B cell (primary cell): ENCODE measurements around the gene PGAP3. TPM values are rescaled to one million over a fixed set of nuclear protein-coding genes. Genes with fewer than 3 reads are reported as not detected.

Experiments used
- ATAC-seq: fragments of 200-7000 bp; cut with Tn5 transposase; one replicate; pipeline ENCODE4 v1.10.0; 2021; ENCODE audit warnings: low read depth, mild to moderate bottlenecking, moderate number of reproducible peaks, moderate library complexity
- CTCF ChIA-PET: fragments of 350-600 bp; sonication (Branson Sonifier 250); formaldehyde crosslinking; loops from one replicate; lab custom pipeline; 2021; ENCODE audit warnings: antibody characterized with exemption, inconsistent platforms; lab: Charles Lee
- POLR2A ChIA-PET: fragments of 350-600 bp; sonication (Branson Sonifier 250); formaldehyde crosslinking; loops from one replicate; lab custom pipeline; 2021; ENCODE audit warnings: antibody characterized with exemption; lab: Charles Lee
- DNase-seq: peaks from one replicate; pipeline ENCODE4 v3.0.0; 2013
- H2AFZ ChIP-seq: 2 replicates; pipeline ENCODE4 v1.6.1; 2012; ENCODE audit warnings: mild to moderate bottlenecking, low read depth, low read length; ENCODE audit not compliant: insufficient read depth, poor library complexity, severe bottlenecking
- H3K27ac ChIP-seq, 2 donors: 1 replicate in 1 of 2; 2 replicates in 1 of 2; pipeline ENCODE4 v1.5.1; 2012 to 2013; ENCODE audit warnings: low read length in 2 of 2, mild to moderate bottlenecking in 2 of 2, moderate library complexity in 1 of 2
- H3K27me3 ChIP-seq, 4 experiments: fragments of 200-600 bp in 1 of 4; sonication (generic) in 1 of 4; replicated peaks in 1 of 4; 1 replicate in 2 of 4; 2 replicates in 2 of 4; pipeline versions ENCODE4 v1.6.1 to v1.7.0; 2013 to 2016; ENCODE audit warnings: low read length in 3 of 4, mild to moderate bottlenecking in 2 of 4, mixed read lengths in 1 of 4, moderate library complexity in 1 of 4; ENCODE audit not compliant: insufficient read depth in 4 of 4, control insufficient read depth in 3 of 4; ENCODE audit errors: control extremely low read depth in 1 of 4
- H3K36me3 ChIP-seq, 2 experiments: replicated peaks in 1 of 2; 1 replicate in 1 of 2; 2 replicates in 1 of 2; pipeline versions ENCODE4 v1.6.1 to v1.7.1; 2013; ENCODE audit warnings: low read length in 1 of 2; ENCODE audit not compliant: insufficient read depth in 2 of 2, control insufficient read depth in 1 of 2; ENCODE audit errors: control extremely low read depth in 1 of 2, extremely low read depth in 1 of 2
- H3K4me1 ChIP-seq, 2 donors: fragments of 200-600 bp in 1 of 2; sonication (generic) in 1 of 2; 1 replicate in 1 of 2; 2 replicates in 1 of 2; pipeline versions ENCODE4 v1.5.1 to v1.6.1; 2013 to 2017; ENCODE audit warnings: low read length in 2 of 2; ENCODE audit not compliant: control insufficient read depth in 2 of 2, insufficient read depth in 2 of 2
- H3K4me2 ChIP-seq: replicated peaks from 2 replicates; pipeline ENCODE3; 2012; ENCODE audit warnings: mild to moderate bottlenecking, low read depth, low read length; ENCODE audit not compliant: poor library complexity, severe bottlenecking
- H3K4me3 ChIP-seq, 5 experiments: fragments of 200-600 bp in 1 of 5; sonication (generic) in 1 of 5; 1 replicate in 3 of 5; 2 replicates in 2 of 5; pipeline versions ENCODE4 v1.5.1 to v1.7.0; 2011 to 2016; ENCODE audit warnings: low read length in 4 of 5, mild to moderate bottlenecking in 4 of 5, low read depth in 2 of 5, control low read depth in 1 of 5, moderate library complexity in 1 of 5; ENCODE audit not compliant: insufficient read depth in 1 of 5; ENCODE audit errors: control extremely low read depth in 1 of 5, extremely low read depth in 1 of 5
- H3K79me2 ChIP-seq: fragments of 200-600 bp; sonication (generic); one replicate; pipeline ENCODE4 v1.6.0; 2016; ENCODE audit warnings: low read length; ENCODE audit not compliant: control insufficient read depth, insufficient read depth
- H3K9ac ChIP-seq: fragments of 200-600 bp; sonication (generic); 2 replicates; pipeline ENCODE4 v1.6.1; 2017; ENCODE audit warnings: mild to moderate bottlenecking, low read length, moderate library complexity
- H3K9me3 ChIP-seq, 3 donors: one replicate each; pipeline versions ENCODE4 v1.6.1 to v1.7.1; 2013; ENCODE audit warnings: low read length in 2 of 3; ENCODE audit not compliant: control insufficient read depth in 2 of 3, insufficient read depth in 1 of 3; ENCODE audit errors: control extremely low read depth in 1 of 3
- H4K20me1 ChIP-seq: 2 replicates; pipeline ENCODE4 v1.6.0; 2012; ENCODE audit warnings: mild to moderate bottlenecking, low read length; ENCODE audit not compliant: insufficient read depth, control insufficient read depth, poor library complexity, severe bottlenecking
- H3K27ac Mint-ChIP-seq: one replicate; pipeline ENCODE4 v1.8.0; 2021; ENCODE audit warnings: mixed read lengths
- H3K27me3 Mint-ChIP-seq: one replicate; pipeline ENCODE4 v1.8.0; 2021; ENCODE audit warnings: mixed read lengths
- H3K4me1 Mint-ChIP-seq: one replicate; pipeline ENCODE4 v1.8.0; 2021; ENCODE audit warnings: mixed read lengths
- H3K4me3 Mint-ChIP-seq: one replicate; pipeline ENCODE4 v1.8.0; 2021; ENCODE audit warnings: mixed read lengths
- H3K9me3 Mint-ChIP-seq: one replicate; pipeline ENCODE4 v1.8.0; 2022; ENCODE audit warnings: mixed read lengths; ENCODE audit not compliant: insufficient read depth
- CTCF ChIP-seq: fragments of 200-600 bp; IDR thresholded peaks from one replicate; pipeline ENCODE4 v1.8.0; 2022; ENCODE audit warnings: antibody characterized with exemption, mild to moderate bottlenecking
- EZH2 ChIP-seq: IDR thresholded peaks from 2 replicates; pipeline ENCODE4 v1.6.1; 2012; ENCODE audit warnings: borderline replicate concordance, low read depth, mild to moderate bottlenecking, moderate library complexity, low read length; ENCODE audit not compliant: insufficient read depth, poor library complexity, severe bottlenecking
- WGBS: methylation state at CpG from one replicate; pipeline ENCODE4 v1.1.5; 2013; ENCODE audit warnings: missing lambda C conversion rate; ENCODE audit not compliant: insufficient coverage; 5-methylcytosine and 5-hydroxymethylcytosine counted together
- intact Hi-C: fragments of 100-400 bp; cut with micrococcal nuclease; formaldehyde crosslinking; loops from one replicate; pipeline ENCODE4 v1.10.0; 2022
- polyA plus RNA-seq: library from polyadenylated mRNA; depleted of rRNA; stranded (reverse); fragments of >200 nt; gene quantifications from 2 replicates; pipeline ENCODE4 v1.2.3, GENCODE V29; 2012
- total RNA-seq, 2 donors: library from RNA; stranded (reverse); fragments of 120-200 nt in 1 of 2; gene quantifications; 1 replicate in 1 of 2; 2 replicates in 1 of 2; pipeline versions ENCODE4 v1.2.3 to v1.2.4, GENCODE V29; 2013 to 2022

Gene PGAP3
- total and polyA plus RNA-seq, 2 donors (not counting 1 experiment from before 2014, with no cell fraction given): 27.4 to 34.3 TPM

GRCh38 chr17:39709319-39709997, 21.6 kb upstream of the PGAP3 start:
- peaks cover 12 to 19% of the 10 kb centered on the region in 2 donors for H3K4me1 ChIP-seq
- no peaks in the 10 kb centered on the region for H3K36me3 ChIP-seq
- no peak overlapping the region for H3K4me3 ChIP-seq
- H3K27ac ChIP-seq: no peak overlapping the region
- no peaks in the 10 kb centered on the region for H4K20me1 ChIP-seq
- no peaks in the 10 kb centered on the region for H3K79me2 ChIP-seq
- H3K9me3 Mint-ChIP-seq: no peaks in the 10 kb centered on the region
- H3K4me1 Mint-ChIP-seq: peaks cover 9% of the 10 kb centered on the region
- H3K9me3 ChIP-seq: no peaks in the 10 kb centered on the region
- ChIA-PET CTCF (no interaction called here), POLR2A (no interaction called here)
- H3K9ac ChIP-seq: no peak overlapping the region
- H3K27me3 Mint-ChIP-seq: no peaks in the 10 kb centered on the region
- no peak for DNase-seq
- H3K27me3 ChIP-seq: no peaks in the 10 kb centered on the region
- no peak for ATAC-seq
- no peak overlapping the region for H3K4me3 Mint-ChIP-seq
- WGBS: 65% methylated on average over 12 of the region's 14 CpGs
- intact Hi-C loops: no loop called here
- no peak overlapping the region for H3K4me2 ChIP-seq
- H2AFZ ChIP-seq: no peak overlapping the region
- no peak for TF ChIP-seq EZH2
- TF ChIP-seq CTCF: no peak
- H3K27ac Mint-ChIP-seq: no peak overlapping the region

- Histone ChIP-seq H3K9ac (no peak overlapping the region), H3K4me2 (peak overlapping the region; percentile 37), H3K36me3 (no peaks in the 10 kb centered on the region), H2AFZ (no peak overlapping the region), H4K20me1 (no peaks in the 10 kb centered on the region), H3K27ac (no peak overlapping the region), H3K4me1 (peaks cover 12 to 19% of the 10 kb centered on the region in 2 donors), H3K9me3 (no peaks in the 10 kb centered on the region), H3K4me3 (no peak overlapping the region), H3K79me2 (no peaks in the 10 kb centered on the region), H3K27me3 (peaks cover 0 to 1% (median 0%) of the 10 kb centered on the region in 4 experiments)
- H3K9me3 Mint-ChIP-seq: no peaks in the 10 kb centered on the region
- ATAC-seq: no peak
- H3K4me1 Mint-ChIP-seq: peaks cover 14% of the 10 kb centered on the region
- TF ChIP-seq CTCF: no peak
- no peak for TF ChIP-seq EZH2
- peaks cover 5% of the 10 kb centered on the region for H3K27me3 Mint-ChIP-seq
- H3K4me3 Mint-ChIP-seq: no peak overlapping the region
- H3K27ac Mint-ChIP-seq: no peak overlapping the region
- DNase-seq: no peak
- ChIA-PET POLR2A (interaction anchor here (0.6 kb wide), 1 partner anchor 457 kb away, joined by 3 read pairs; no protein-coding TSS in a partner anchor), CTCF (no interaction called here)
- 52% methylated on average over 2 of the region's 7 CpGs for WGBS
- intact Hi-C loops: no loop called here
Observed at GRCh38 chr17:39706921-39707337, 19.1 kb upstream of the PGAP3 start.
